Colonic mucosa (tissue), 4 donors: ENCODE measurements around the gene TNK2. TPM values are rescaled to one million over a fixed set of nuclear protein-coding genes. Genes with fewer than 3 reads are reported as not detected.
A peak's percentile ranks its signal among the peaks of the same experiment; 100 is the strongest.
"Not testable (repeated sequence)": the region's sequence is repeated elsewhere in the genome, so short reads cannot be mapped to it uniquely, and the experiment has no call there.

Experiments
- DNase-seq: peaks from one replicate; pipeline ENCODE4 v3.0.0-alpha.2; 2020
- H3K27ac ChIP-seq: fragments of 200-600 bp; one replicate; pipeline ENCODE4 v1.8.0; 2021
- H3K27me3 ChIP-seq: fragments of 200-600 bp; one replicate; pipeline ENCODE4 v1.8.0; 2021
- H3K36me3 ChIP-seq: fragments of 200-600 bp; one replicate; pipeline ENCODE4 v1.8.0; 2021
- H3K4me1 ChIP-seq: fragments of 200-600 bp; one replicate; pipeline ENCODE4 v1.8.0; 2021; ENCODE audit warnings: mild to moderate bottlenecking
- H3K4me3 ChIP-seq: fragments of 200-600 bp; one replicate; pipeline ENCODE4 v1.8.0; 2021
- H3K9ac ChIP-seq, 2 donors: one replicate each; pipeline ENCODE4 v1.7.0; 2013; ENCODE audit warnings: control low read depth in 2 of 2, low read depth in 2 of 2, low read length in 2 of 2
- H3K9me3 ChIP-seq: fragments of 200-600 bp; one replicate; pipeline ENCODE4 v1.8.0; 2021
- intact Hi-C: fragments of 100-400 bp; cut with DNase I; formaldehyde crosslinking; loops from one replicate; pipeline ENCODE4 v1.14.1; 2022
- total RNA-seq, 2 donors: library from RNA; stranded (reverse); fragmentation: NEBNext Ultra II Directional in 1 of 2; extraction: Animal tissue kit (Norgen Biotek cat#: 25700) in 1 of 2; gene quantifications; one replicate each; pipeline ENCODE4 v1.2.1, GENCODE V29; 2021
- TF ChIP-seq, protein P1 (sequence below): fragments of 200-600 bp; IDR thresholded peaks from one replicate; pipeline ENCODE4 v1.8.0; 2022; ENCODE audit warnings: antibody characterized with exemption, mild to moderate bottlenecking
- donor health status: healthy.
- donor health status: DM: no; HTN: no; CAD: no.
- donor health status: DM: no; HTN: no; CAD: no.

The TNK2 gene
- total RNA-seq, 2 donors from 2014 or later, result 23.8 to 28.5 TPM

DNA sequence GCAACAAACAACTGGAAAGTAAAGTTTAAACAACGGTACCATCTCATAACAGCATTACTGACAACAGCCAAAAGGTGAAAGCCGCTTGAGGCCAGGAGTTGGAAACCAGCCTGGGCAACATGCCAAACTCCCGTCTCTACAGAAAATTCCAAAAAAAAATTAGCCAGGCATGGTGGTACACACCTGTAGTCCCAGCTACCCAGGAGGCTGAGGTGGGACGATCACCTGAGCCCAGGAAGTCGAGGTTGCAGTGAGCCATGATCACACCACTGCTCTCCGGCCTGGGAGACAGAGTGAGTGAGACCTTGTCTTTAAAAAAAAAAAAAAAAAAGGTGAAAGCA, 4.4 kb downstream of the TNK2 start:
- H3K27ac ChIP-seq, result no peak overlapping the region
- DNase-seq, result no peak
- no peak overlapping the region for H3K9ac ChIP-seq
- intact Hi-C loops, result no loop called here
- no peak overlapping the region for H3K4me3 ChIP-seq
- H3K36me3 ChIP-seq, result no peaks in the 10 kb centered on the region
- H3K27me3 ChIP-seq, result no peaks in the 10 kb centered on the region
- H3K9me3 ChIP-seq, result no peaks in the 10 kb centered on the region
- peaks cover 10% of the 10 kb centered on the region for H3K4me1 ChIP-seq
- TF ChIP-seq, protein P1, sequence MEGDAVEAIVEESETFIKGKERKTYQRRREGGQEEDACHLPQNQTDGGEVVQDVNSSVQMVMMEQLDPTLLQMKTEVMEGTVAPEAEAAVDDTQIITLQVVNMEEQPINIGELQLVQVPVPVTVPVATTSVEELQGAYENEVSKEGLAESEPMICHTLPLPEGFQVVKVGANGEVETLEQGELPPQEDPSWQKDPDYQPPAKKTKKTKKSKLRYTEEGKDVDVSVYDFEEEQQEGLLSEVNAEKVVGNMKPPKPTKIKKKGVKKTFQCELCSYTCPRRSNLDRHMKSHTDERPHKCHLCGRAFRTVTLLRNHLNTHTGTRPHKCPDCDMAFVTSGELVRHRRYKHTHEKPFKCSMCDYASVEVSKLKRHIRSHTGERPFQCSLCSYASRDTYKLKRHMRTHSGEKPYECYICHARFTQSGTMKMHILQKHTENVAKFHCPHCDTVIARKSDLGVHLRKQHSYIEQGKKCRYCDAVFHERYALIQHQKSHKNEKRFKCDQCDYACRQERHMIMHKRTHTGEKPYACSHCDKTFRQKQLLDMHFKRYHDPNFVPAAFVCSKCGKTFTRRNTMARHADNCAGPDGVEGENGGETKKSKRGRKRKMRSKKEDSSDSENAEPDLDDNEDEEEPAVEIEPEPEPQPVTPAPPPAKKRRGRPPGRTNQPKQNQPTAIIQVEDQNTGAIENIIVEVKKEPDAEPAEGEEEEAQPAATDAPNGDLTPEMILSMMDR, result no peak

DNA sequence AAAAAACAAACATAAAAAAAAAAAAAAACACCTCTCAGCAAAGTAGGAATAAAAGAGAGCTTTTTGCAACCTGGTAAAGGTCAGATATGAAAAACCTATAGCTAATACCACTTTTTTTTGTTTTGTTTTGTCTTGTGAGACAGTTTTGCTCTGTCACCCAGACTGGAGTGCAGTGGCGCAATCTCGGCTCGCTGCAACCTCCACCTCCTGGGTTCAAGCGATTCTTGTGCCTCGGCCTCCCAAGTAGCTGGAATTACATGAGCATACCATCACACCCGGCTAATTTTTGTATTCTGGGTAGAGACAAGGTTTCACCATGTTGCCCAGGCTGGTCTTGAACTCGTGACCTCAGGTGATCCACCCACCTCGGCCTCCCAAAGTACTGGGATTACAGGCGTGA, 5.7 kb downstream of the TNK2 start:
- H3K4me3 ChIP-seq, H3K9me3 ChIP-seq, H3K36me3 ChIP-seq, H3K4me1 ChIP-seq, H3K9ac ChIP-seq, intact Hi-C loops, H3K27ac ChIP-seq, DNase-seq, H3K27me3 ChIP-seq: not testable (repeated sequence)

DNA sequence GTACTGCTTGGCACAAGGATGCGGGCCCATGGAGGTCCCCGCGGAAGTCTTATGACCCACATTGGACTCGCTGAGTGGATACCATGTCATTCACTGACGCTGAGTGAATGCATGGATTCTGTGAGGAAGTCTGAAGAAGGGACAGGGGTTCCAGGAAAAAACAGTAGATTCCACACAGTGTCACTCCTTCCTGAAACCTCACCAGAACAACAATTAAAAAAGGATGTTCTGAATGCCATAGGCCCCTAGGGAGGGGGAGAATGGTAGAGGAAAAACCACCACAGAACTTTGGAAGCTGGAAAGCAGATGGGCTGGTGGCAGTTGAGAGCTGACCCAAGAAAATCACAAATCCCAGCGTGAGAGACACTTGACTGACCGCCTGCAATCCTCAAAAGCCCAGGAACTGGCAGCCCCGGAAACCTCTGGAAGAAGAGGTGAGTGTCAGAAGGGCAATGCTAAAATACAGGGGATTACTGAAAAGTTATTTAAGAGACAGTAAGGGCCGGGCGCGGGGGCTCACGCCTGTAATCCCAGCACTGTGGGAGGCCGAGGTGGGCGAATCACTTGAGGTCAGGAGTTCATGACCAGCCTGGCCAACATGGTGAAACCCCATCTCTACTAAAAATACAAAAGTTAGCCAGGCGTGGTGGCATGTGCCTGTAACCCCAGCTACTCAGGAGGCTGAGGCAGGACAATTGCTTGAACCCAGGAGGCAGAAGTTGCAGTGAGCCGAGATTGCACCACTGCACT, 6.3 kb downstream of the TNK2 start:
- H3K4me1 ChIP-seq, H3K9me3 ChIP-seq, H3K4me3 ChIP-seq, H3K27ac ChIP-seq, H3K27me3 ChIP-seq, H3K36me3 ChIP-seq, H3K9ac ChIP-seq, intact Hi-C loops, DNase-seq: not testable (repeated sequence)

DNA sequence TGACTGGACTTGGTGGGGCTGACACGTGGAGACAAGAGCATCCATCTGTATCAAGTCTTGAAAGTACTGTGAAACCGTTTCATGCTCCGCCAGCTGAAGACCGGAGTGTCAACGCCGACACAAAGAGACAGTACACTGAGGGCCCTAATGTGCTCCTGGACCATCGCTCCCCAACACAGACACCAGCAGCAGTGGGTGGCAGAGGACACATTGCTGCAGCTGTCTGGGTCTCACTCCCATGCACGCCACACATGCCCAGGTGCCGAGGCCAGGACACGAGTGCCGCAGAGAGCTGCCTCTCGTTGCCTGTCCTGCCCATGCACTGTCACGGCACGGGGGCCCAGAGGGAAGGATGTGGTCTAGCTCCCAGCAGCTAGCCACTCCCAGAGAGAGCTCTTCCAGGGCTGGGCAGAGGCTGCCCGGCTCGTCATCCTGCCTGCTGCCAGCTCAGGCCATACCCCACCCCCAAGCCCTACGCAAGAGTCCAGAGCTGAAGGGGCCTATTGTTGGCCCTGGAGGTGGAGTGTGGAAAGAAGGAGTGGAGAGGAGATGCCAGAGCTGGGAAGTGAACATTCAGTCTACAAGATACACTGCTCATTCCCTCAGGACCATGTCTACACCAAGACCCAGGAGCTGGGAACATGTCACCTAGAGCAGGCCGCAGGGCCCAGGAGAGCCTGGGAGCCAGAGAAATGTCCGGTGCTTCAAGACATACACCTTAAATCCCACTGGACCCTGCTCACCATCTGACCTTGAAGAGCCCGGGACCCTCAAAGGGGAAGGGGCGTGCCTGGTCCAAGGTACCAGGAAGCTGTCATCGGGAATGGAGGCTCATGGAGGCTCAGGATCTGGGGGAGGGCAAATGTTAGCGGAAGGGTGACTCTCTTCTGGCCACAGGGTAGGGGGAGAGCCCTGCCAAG, 7.7 kb downstream of the TNK2 start:
- Histone ChIP-seq H3K9me3 (no peaks in the 10 kb centered on the region), H3K4me3 (no peak overlapping the region), H3K36me3 (no peaks in the 10 kb centered on the region), H3K27ac (no peak overlapping the region), H3K4me1 (no peaks in the 10 kb centered on the region), H3K9ac (peak overlapping the region; percentile 9 to 38), H3K27me3 (no peaks in the 10 kb centered on the region)
- intact Hi-C loops, result no loop called here
- no peak for DNase-seq
- TF ChIP-seq, protein P1, result no peak

DNA sequence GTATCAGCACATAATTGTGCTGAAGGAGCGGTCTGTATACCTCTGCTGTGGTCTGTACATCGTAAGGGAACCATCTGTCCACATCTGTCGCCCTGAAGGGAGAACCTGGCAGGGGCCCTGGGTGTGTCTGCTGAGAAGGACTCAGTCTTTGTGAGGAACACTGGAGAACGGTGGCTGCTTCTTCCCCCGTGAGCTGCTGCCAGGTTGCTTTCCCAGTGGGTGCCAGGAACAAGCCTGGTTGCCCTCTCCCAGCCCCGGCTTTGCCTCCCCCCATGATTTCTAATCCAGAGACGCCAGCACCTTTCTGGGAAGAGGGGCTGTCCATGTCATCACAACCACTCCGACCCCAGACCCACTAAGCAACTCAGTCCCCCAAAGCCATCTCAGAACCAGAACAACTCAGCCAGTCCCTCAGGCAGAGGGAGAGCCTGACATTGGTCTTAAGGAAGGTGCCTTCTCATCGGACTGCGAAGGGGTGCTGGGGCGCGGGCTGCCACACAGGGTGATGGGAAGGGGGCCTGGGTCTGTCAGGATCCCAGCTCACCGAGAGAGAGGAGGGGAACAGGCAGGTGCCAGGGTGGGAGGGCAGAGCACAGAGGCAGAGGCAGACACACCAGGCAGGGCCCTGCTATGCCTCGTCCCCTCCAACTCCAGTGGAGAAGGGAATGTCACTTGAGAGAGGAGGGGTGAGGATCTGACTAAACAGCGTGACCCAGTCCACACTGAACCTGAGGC, 8.5 kb downstream of the TNK2 start:
- Histone ChIP-seq H3K4me3 (no peak overlapping the region), H3K9me3 (no peaks in the 10 kb centered on the region), H3K27me3 (no peaks in the 10 kb centered on the region), H3K27ac (no peak overlapping the region), H3K4me1 (peaks cover 5% of the 10 kb centered on the region), H3K9ac (peak overlapping the region in 1 of 2 donors; percentile 38), H3K36me3 (no peaks in the 10 kb centered on the region)
- intact Hi-C loops, result no loop called here
- TF ChIP-seq, protein P1, result no peak
- DNase-seq, result no peak

DNA sequence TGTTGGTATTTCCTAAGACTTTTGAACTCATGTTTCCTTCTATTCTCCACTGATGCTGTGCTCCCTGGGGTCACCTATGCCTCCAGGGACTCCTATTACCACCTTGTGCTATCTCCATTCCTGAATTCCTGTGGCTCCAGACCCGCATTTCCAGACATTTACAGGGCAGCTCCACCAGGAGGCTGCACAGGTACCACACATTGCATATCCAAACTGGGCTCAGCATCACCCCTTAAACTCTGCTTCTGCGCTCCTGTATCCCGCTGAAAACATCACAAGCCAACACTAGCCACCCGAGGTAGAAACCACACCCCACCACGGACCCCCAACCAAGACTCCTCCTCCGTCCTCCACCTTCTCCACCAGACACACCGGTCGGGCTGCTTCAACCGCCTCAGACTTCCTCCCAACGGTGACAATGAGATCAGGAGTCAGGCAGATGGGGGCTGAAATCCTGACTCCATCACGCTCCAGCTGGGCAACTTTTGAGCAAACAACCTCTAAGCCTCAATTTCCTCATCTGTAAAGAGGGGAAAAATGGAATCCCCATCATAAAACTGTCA, 10.4 kb downstream of the TNK2 start:
- Histone ChIP-seq H3K27ac (no peak overlapping the region), H3K4me1 (peaks cover 7% of the 10 kb centered on the region), H3K9ac (no peak overlapping the region), H3K4me3 (no peak overlapping the region), H3K27me3 (no peaks in the 10 kb centered on the region), H3K9me3 (no peaks in the 10 kb centered on the region), H3K36me3 (no peaks in the 10 kb centered on the region)
- intact Hi-C loops, result no loop called here
- no peak for DNase-seq
- TF ChIP-seq, protein P1, result no peak
